Measurements from ENCODE around the gene PGR. TPM values are rescaled to one million over a fixed set of nuclear protein-coding genes. Genes with fewer than 3 reads are reported as not detected.

The PGR gene
- total RNA-seq, 1 donor from 2014 or later, result not detected

GRCh38 chr11:101138245-101138930 lies 8.8 kb upstream of the PGR start:
- Mint-ChIP-seq H3K27me3 (ENCODE audit: low read depth) (peaks cover 36% of the 10 kb centered on the region), H3K36me3 (ENCODE audit: low read depth) (no peaks in the 10 kb centered on the region), H3K4me3 (no peak overlapping the region), H3K4me1 (no peaks in the 10 kb centered on the region), H3K27ac (ENCODE audit: unreplicated experiment) (no peak overlapping the region), H3K9me3 (peaks cover 2% of the 10 kb centered on the region)
- no peak for DNase-seq (ENCODE audit: low read depth, low spot score)
- no peak for TF ChIP-seq CTCF (conservative IDR thresholded peaks at IDR 0.05)

GRCh38 chr11:101133190-101133589 lies 3.6 kb upstream of the PGR start:
- TF ChIP-seq CTCF (conservative IDR thresholded peaks at IDR 0.05), result no peak
- peaks cover 7% of the 10 kb centered on the region for H3K4me1 Mint-ChIP-seq
- no peak overlapping the region for H3K27ac Mint-ChIP-seq (ENCODE audit: unreplicated experiment)
- H3K36me3 Mint-ChIP-seq (ENCODE audit: low read depth), result peaks cover 3% of the 10 kb centered on the region
- peaks cover 83% of the 10 kb centered on the region for H3K27me3 Mint-ChIP-seq (ENCODE audit: low read depth)
- no peaks in the 10 kb centered on the region for H3K9me3 Mint-ChIP-seq
- H3K4me3 Mint-ChIP-seq, result no peak overlapping the region
- DNase-seq (ENCODE audit: low read depth, low spot score), result no peak

- peaks cover 94% of the 10 kb centered on the region for H3K27me3 Mint-ChIP-seq (ENCODE audit: low read depth)
- no peak overlapping the region for H3K27ac Mint-ChIP-seq (ENCODE audit: unreplicated experiment)
- peak overlapping the region; percentile 81 for H3K4me3 Mint-ChIP-seq
- peaks cover 11% of the 10 kb centered on the region for H3K4me1 Mint-ChIP-seq
- peak; percentile 8 for DNase-seq (ENCODE audit: low read depth, low spot score)
- TF ChIP-seq CTCF (conservative IDR thresholded peaks at IDR 0.05), result no peak
- no peaks in the 10 kb centered on the region for H3K9me3 Mint-ChIP-seq
- peaks cover 3% of the 10 kb centered on the region for H3K36me3 Mint-ChIP-seq (ENCODE audit: low read depth)
Observed at GRCh38 chr11:101128571-101129202, 926 bp downstream of the PGR start.

GRCh38 chr11:101127699-101128570 lies 1.7 kb downstream of the PGR start:
- peaks cover 94% of the 10 kb centered on the region for H3K27me3 Mint-ChIP-seq (ENCODE audit: low read depth)
- H3K36me3 Mint-ChIP-seq (ENCODE audit: low read depth), result peaks cover 3% of the 10 kb centered on the region
- no peak for TF ChIP-seq CTCF (conservative IDR thresholded peaks at IDR 0.05)
- H3K9me3 Mint-ChIP-seq, result no peaks in the 10 kb centered on the region
- no peak overlapping the region for H3K27ac Mint-ChIP-seq (ENCODE audit: unreplicated experiment)
- peak overlapping the region; percentile 76 for H3K4me3 Mint-ChIP-seq
- peak; percentile 24 for DNase-seq (ENCODE audit: low read depth, low spot score)
- peaks cover 11% of the 10 kb centered on the region for H3K4me1 Mint-ChIP-seq

GRCh38 chr11:101127197-101127698 lies 2.4 kb downstream of the PGR start:
- peaks cover 96% of the 10 kb centered on the region for H3K27me3 Mint-ChIP-seq (ENCODE audit: low read depth)
- DNase-seq (ENCODE audit: low read depth, low spot score), result peak; percentile 9
- H3K9me3 Mint-ChIP-seq, result no peaks in the 10 kb centered on the region
- H3K4me3 Mint-ChIP-seq, result peak overlapping the region; percentile 82
- no peak overlapping the region for H3K27ac Mint-ChIP-seq (ENCODE audit: unreplicated experiment)
- TF ChIP-seq CTCF (conservative IDR thresholded peaks at IDR 0.05), result no peak
- H3K4me1 Mint-ChIP-seq, result peaks cover 11% of the 10 kb centered on the region
- peaks cover 3% of the 10 kb centered on the region for H3K36me3 Mint-ChIP-seq (ENCODE audit: low read depth)

Data from neural crest cell (in vitro differentiated cells).